Measurements from ENCODE around the gene ARHGAP28.

GRCh38 chr18:6743999-6744398 is 14.5 kb downstream of the ARHGAP28 start:
- TF ChIP-seq CTCF (IDR thresholded peaks at IDR 0.05): no peak
- TF ChIP-seq POLR2A (IDR thresholded peaks at IDR 0.05): no peak

Measured in right lobe of liver (tissue), 4 donors.